ENCODE measurements around the gene HUS1B. TPM values are rescaled to one million over a fixed set of nuclear protein-coding genes. Genes with fewer than 3 reads are reported as not detected.

HUS1B gene
- total and polyA plus RNA-seq, 2 of the 8 experiments (the other 6 are each of a cell fraction or from before 2014, with no cell fraction given) = 0.48 to 1.1 TPM

GRCh38 chr6:680666-681340 lies 23.9 kb upstream of the HUS1B start (continued):
- TF ChIP-seq NANOG (IDR thresholded peaks at IDR 0.05; ENCODE audit: insufficient read depth, low read depth, low read length, poor library complexity, severe bottlenecking) = no peak
- no peak for TF ChIP-seq SUZ12 (IDR thresholded peaks at IDR 0.05; ENCODE audit: low read length)
- TF ChIP-seq JUND (IDR thresholded peaks at IDR 0.05; ENCODE audit: low read length) = no peak
- TF ChIP-seq TAF7 (optimal IDR thresholded peaks at IDR 0.05; ENCODE audit: borderline replicate concordance, low read depth, low read length) = no peak
- no peak for TF ChIP-seq KDM4A (IDR thresholded peaks at IDR 0.05; ENCODE audit: low read depth, low read length, severe bottlenecking)
- TF ChIP-seq CHD1 (IDR thresholded peaks at IDR 0.05; ENCODE audit: low read depth, low read length) = no peak
